ENCODE measurements around the gene PTF1A.

The PTF1A gene, protein sequence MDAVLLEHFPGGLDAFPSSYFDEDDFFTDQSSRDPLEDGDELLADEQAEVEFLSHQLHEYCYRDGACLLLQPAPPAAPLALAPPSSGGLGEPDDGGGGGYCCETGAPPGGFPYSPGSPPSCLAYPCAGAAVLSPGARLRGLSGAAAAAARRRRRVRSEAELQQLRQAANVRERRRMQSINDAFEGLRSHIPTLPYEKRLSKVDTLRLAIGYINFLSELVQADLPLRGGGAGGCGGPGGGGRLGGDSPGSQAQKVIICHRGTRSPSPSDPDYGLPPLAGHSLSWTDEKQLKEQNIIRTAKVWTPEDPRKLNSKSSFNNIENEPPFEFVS

DNA sequence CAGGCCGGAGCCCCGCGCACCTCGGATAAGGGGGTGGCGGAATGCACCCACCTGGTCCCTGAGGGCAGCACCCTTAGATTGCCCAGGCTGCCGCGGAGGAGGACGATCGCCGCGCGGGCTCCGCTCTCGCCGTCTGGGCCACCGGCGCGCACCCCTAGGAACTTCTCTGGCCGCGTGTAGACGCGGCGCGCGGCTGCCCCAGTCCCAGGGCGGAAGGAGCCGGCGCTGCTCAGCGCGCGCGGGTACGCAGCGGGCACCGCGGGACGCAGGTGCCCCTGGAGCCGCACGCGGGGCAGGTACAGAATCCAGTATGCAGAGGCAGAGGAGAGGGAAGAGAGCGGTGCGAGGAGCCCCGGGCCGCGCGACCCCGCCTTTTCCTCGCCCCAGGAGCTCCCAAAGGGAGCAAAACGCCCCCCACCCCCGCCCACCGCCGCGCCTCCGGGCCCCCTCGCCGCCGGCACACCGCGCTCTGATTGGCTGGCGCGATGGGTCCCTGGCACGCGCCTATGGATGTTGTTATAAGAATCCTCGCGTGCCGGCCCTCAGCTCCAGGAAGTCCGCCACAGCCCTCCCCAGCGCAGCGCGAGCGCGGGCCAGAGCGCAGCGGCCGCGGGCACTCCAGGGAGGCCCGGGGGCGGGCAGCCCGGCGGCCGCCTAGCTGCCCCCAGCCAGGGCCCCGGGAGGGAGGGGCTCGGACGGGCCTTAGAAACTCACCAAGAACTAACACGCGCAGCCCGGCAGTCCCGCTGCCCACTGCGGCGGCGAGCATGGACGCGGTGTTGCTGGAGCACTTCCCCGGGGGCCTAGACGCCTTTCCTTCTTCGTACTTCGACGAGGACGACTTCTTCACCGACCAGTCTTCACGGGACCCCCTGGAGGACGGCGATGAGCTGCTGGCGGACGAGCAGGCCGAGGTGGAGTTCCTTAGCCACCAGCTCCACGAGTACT is at the start of gene PTF1A:
TSS of gene PTF1A (plus strand) at position 549 of the 948 bp plus-strand sequence. CDS start at position 768, 219 bp downstream.
- DNase-seq = no peak

DNA sequence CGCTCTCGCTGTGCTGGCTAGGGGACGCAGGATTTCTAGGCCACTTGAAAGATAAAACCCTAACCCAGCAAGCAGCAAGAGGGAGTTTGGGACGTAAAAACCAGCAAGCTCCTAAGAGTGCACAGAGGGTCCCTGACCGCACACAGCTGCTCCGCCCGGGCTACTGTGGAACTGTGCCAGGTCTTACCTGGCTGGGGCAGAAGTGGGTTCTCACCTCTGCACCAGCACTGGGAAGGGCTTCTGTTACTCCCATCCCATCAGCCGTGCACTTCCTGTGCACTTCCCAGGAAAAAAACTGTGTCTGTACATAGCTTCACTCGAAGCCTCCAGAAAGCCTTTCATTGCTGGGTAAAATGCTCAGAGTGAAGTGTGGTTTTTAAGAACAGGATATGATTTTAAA is 45.9 kb upstream of the PTF1A start:
- DNase-seq = peak; percentile 43

DNA sequence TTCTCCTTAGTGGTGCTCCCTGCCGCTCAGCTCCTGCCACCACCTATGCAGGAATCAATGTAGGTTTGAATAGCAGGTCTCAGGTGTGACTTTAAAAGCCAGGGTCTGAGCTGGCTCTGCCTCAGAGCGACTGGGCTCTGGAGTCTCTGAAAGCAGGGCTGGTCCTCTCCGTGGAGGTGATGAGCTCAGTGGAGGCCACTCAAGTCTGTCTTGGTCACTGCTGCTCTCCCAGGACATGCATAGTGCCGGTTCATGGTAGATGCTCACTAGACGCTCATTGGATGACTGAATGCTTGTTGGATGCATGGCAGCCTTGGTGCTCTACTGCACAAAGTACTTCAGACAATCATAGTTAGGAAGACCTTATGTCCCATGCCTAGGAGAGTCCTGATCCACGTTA is 45.1 kb upstream of the PTF1A start:
- no peak for DNase-seq

DNA sequence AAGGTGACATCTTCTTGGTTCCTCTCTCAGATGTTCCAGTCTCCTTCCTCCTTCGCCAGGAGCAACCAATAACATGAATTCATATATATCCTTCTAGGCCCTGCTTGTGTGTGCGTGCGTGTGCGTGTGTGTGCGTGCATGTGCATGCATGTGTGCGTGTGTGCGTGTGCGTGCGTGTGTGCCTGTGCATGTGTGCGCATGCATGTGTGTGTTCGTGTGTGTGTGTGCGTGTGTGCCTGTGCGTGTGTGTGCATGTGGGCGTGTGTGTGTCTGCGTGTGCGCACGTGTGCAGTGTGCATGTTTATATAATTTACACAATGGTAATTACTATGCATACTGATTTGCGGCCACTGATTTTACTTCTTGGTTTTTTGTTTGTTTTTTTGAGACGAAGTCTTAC is 43.9 kb upstream of the PTF1A start:
- no peak for DNase-seq

DNA sequence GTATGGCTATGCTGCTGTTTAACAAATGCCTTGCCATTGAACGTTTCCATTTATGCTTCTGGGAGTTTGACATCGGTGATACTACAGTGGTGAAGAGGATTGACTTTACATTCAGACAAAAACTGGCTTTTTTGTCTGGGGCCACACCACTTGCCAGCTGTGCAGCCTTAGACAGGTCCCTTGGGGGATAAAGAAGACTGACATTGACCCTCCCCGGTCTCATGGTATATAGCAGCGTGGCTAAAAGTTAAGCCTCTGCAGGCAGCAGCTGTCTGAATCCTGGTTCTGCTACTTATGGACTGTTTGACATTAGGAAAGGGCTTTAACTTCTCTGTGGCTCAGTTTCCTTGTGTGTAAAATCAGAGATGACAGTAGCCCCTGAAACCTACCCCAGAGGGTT is 42.0 kb upstream of the PTF1A start:
- no peak for DNase-seq

DNA sequence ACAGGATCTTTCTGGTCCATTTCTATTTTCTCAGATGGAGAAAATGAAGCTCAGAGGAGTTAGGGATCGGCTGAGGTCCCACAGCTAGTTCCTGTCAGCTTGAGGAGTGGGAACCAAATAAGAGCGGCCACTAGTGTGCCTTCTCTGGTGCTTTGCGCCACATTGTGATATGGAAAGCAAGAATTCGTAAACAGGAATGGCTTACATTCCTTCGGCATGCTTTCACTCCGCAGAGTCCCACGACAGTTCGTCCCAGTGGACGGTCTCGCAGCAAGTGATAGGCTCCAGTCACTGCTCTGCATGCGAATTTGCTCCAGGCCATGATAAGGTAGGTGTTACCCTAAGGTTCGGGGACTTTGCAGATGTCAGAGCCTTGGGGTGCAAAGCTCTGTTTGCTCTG is 41.5 kb upstream of the PTF1A start:
- no peak for DNase-seq

DNA sequence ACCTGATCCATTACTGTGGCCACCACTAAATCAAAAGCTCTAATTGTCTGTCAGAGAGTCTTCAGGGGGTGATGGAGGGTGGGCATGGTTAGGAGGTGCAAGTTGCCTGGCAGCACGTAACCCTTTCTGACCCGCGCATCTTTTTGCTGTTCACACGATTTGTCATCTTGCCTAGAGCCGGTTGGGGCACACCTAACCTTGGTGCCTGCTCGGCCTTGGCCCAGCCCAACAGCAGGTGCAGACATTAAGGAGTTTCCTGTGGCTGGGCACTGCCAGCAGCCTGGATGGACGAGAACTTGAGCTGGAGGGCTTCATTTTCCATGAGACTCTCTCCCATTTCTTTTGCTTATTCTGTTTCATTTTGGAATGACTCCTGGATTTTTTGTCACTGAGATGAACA is 41.0 kb upstream of the PTF1A start:
- no peak for DNase-seq

DNA sequence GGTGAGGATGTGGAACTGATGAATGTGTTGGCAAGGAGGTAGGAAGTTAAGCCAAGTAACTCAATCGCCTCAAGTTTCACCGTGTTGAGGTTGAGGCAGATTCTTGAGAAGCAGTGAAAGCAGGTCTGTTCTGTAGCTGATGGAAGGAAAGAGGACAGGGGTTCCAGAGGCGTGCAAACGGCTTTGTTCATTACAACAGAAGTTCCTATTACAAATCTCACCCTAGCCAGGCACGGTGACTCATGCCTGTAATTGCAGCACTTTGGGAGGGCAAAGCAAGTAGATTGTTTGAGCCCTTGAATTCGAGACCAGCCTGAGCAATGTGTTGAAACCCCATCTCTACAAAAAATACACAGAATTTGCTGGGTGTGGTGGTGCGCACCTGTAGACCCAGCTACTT is 36.9 kb upstream of the PTF1A start:
- DNase-seq = no peak

DNA sequence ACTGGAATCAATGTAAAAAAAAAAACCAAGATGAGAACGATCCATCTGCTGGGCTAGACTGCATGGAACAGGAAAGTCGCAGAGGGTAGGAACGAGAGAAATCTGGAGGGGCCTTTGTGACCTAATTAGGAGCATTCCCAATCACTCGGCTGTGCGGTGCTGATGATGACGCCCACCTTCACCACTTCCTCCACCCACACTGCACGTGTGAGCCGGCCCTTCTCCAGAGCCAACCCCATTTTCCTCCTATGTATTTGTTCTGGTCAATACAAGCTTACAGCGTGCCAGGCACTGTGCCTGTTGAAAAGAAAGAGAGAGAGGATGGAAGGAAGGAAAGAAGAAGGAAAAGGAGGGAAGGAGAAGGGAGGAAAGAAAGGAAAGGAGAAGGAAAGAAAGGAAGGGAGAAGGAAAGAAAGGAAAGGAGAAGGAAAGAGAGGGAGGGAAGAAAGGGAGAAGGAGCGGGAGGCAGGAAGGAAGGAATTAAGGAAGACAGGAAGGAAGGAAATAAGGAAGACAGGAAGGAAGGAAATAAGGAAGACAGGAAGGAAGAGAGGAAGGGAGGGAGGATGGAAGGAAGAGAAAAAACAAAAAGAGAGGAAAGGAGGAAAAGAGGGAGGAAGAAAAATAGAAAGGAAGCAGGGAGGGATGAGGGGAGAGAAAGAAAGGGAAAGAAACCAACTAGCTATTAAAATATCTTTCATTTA is 35.5 kb upstream of the PTF1A start:
- no peak for DNase-seq

DNA sequence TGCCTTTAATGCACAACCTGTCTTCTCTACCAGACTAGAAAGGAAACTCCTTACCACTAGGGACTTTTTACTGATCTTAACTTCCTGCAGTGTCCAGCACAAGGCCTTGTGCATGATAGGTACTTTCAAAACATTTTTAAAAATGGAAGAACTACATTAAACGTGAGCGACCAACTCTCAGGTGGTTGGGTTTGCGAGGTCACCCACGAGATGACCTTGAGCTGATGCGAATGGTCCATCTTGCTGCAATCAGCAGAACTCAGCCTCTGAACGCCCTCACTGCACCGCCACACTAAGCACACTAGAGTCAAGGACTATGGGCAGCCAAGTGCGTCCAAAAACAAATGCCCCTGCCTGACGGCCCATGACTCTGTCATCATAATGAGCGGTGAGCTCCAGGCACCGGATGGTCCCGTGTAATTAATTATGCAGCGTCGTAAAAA is 34.9 kb upstream of the PTF1A start:
- DNase-seq = no peak

DNA sequence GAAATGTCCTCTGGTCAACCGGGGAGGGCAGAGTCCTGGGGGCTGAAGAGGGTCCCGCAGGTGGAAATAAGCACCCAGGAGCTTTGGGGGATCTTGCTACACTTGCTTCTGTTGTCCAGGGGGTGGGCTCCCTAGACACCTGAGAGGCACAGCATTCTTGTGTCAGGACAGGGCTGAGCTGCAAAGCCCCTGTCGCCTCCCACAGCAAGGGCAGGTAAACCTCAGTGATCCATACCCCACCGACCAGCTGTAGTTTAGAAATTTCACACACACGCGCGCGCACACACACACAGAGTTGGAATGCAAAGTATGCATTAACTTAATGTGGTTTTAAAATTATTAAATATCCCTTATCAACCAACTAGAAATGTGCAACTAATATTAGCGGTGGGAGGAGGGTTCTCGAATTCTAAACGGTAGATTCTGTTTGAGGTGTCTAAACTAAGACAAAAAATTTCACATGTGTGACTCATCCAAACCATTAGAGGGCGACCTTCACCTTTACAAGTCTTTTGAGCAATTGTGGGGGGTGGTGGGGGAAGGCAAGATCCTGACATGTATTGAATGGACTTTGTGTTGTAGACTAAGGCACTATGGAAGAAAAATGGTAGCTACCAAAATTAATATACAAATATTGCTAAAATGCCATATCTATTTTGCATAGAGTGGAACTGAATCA is 34.3 kb upstream of the PTF1A start:
- peak; percentile 55 for DNase-seq

DNA sequence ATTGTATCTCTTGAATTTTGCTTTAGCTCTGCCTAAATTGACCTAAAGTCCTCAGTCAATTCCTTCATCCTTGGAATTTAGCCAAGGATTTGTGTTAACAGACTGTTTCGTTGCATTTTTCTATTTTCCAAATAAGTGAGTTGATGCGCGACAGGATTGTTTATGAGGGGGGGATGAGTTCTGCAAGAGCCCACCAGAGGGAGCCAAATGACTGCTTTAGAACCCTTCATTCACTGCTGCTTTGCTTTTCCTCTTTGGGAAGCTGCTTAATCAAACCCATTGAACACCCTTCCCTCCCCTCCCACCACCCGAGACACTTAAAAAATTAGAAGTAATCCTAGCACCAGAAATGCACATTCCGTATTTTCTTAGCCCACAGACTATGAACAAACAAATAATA is 33.7 kb upstream of the PTF1A start:
- DNase-seq = peak; percentile 69

DNA sequence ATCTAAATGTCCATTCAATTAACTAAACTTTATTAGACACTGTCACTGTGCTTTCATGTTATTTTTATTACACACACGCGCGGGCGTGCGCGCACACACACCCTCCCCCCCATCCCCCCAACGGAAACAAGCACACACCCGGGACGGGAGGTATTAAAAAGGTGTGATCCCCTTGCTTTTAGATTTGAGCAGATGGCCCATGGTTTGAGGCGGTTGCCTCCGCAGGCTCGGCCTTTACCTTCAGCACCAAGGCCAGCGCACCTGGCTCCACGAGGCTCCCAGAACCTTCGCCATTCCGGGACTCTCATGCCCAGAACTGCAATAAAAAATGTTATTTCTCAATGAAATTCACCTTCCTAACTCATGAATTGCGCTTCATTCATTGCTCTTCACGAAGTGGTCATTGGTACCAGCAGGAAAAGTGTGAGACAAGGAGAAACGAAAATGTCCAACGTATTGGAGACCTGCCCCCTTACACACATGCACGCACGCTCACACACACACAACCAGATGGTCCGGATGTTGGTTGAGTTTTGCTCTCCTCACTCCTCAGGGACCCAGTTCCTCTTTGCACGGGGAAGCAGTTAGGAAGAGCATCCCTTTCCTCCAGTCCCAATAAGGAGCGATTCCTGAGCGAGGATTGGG is 20.8 kb upstream of the PTF1A start:
- DNase-seq = no peak

DNA sequence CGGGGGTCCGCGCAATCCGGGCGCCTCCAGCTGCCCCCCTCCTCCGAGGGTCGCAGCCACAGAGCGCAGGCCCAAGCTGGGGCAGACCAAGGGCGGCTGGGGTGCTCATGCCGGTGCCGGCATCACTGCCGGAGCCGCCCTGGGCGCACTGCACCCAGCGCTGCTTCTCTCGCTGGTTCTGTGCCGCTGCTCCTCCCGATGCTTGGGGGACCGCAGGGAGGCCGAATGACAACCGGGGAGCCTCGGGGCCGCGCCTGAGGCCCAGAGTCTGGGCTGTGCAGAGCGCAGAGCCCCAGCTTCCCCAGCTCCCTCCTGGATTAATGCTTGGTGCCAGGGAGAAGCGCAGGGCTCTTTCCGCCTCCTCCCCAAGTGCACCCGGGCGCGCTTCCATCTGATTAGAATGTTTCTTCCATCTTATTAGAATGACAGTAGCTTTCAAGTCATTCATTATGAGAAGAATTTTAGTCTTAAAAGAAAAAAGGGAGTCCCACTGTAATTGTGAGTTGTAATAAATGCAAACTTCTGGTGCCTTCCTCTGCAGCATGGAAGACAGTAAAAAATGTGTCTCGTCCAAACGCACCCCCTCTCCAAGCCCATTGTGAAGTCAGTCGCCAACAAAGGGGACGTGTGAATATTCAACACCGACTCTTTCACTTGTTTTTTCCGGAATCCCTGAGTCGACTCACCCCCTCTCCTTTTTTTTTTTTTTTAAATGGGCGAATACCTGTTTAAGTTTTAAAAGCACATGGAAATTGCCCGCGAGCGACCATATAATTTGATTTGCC is 19.5 kb upstream of the PTF1A start:
- no peak for DNase-seq

DNA sequence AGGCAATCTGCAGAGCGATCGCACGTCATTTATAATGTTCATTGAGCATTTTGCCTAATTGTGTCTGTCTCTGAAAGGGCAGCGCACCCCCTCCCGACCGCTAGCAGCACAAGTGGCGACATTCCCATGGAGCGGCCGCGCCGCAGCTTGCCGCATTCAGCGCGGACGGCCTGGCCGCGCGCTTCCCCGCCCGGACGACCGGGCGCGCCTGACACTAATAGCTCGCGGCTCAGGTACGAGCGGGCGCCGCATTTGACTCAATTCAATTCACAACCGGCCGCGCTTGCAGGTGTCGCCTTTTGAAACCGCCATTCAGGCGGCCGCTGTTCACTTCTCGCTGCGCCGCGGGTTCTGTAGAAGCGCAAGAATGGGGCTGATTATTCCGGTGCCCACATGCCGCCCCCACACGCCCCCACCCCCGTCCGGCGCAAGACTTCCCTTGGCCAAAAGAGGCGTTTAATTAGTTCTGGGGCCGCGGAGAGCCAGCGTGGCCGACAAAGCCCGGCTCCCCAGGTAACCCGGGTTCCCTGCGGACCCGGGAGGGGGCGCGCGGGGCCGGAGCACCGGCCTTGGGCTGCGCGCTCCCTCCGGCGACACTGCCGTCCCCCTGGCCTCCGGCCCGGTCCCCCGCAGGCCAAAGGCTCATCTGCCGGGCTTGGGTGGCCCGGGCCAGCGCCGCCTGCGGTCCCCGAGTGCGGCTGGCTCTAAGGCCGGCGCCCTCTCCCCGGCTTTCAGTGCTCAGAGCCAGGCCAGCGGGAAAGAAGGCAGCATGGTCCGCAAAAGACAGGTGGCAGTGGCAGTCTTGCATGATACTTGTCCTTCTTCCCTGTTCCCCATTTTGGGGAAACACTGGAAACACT is 18.7 kb upstream of the PTF1A start:
- DNase-seq = peak; percentile 20

DNA sequence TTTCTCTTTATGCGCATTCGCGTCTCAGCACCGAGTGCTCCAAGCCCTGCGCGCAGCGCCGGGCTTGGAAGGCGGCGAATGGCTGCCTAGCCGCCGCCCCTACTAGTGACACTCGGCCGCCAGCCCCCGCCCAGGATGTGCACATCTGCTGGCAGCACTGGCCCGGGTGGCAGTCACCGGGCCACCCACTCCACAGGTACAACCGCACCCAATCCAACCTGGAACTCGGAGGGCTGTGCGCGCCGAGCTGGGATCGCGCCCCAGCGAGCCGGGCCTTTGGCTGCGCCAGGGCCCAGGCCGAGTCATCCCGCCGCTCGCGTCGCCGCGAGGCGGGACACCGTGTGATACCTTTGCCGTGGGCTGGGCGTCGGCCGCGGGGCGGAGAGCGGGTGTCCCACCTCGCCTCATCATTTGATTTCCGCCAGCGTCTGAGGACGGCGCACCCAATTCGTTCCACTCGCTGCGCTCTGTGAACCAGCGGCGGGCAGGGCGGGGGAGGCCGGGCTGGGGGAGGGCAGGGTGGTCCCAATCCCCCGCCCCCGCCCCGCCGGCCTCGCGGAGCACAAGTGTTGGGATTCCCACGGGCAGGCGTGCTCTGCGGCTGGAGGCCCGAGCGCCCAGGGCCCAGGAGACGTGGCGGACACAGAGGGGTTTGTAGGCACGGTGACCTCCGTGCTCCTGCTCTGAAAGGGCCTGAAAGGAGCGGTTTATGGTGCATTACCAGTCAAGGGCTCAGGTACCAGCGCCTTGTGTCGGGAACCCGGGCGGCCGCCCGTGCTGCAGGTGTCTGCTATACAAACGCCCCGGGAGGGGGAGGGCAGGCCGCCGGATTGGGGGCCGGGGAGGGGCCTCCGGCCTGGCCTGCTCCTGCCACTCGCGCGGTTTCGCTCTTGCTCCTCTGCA is 17.8 kb upstream of the PTF1A start:
- no peak for DNase-seq

DNA sequence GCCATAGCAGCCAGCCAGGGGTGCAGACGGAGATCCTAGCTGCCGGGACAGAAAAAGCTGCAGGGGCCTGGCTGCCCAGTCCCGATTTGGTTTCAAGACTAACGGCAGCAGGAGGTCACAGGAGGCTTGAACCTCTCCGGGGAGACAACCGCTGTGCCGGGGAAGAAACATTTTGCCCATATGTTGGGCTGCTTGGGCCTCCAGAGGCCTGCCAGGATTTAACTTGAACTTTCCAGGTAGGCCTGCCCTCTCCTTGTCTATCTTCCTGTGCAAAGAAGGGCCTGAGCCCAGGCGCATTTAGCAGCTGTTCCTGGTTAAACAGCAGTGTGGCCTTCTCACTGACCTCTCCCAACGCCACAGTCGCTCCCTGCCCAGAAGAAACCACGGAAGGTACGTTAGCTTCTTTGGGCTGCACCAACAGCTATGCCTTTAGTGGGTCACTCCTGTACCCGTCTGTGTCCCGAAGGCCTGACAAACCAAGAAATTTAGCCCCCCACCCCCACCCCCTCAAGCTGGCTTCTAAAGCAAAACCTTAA is 17.1 kb upstream of the PTF1A start:
- no peak for DNase-seq

DNA sequence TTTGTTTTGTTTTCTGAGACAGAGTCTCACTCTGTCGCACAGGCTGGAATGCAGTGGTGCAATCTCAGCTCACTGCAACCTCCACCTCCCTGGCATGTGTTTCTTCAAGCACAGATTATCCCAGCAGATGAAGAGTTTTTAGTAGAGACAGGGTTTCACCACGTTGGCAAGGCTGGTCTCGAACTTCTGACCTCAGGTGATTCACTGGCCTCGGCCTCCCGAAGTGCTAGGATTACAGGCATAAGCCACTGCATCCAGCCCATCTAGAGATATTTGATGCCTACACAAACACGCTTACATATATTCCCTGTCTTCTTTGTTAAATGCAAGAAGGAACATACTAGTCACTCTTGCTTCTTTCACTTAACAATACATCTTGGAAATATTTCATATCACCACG is 5.9 kb upstream of the PTF1A start:
- no peak for DNase-seq

DNA sequence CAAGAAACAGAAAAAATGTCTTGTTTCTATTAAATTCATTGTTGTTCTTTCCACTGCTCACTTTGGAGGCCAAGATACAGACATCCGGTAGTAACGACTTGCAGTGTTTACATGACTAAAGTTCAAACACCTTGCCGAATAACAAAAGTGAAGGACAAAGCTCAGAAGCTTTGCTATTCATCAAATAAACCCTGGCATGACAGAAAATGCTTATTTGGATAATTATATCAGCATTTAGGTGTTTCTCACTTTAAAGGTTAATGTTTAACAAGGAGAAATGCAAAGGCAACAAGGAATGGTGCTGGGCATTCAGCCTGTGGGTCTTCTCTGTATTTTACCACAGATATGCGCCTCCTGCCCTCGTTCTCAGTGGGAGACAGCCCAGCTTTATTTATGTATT is 5.4 kb upstream of the PTF1A start:
- DNase-seq = no peak

Measured in NCI-H146 (cell line).